Measurements from ENCODE around the gene CCND1.
"Not testable (repeated sequence)": the region's sequence is repeated elsewhere in the genome, so short reads cannot be mapped to it uniquely, and the experiment has no call there.

The CCND1 gene

DNA sequence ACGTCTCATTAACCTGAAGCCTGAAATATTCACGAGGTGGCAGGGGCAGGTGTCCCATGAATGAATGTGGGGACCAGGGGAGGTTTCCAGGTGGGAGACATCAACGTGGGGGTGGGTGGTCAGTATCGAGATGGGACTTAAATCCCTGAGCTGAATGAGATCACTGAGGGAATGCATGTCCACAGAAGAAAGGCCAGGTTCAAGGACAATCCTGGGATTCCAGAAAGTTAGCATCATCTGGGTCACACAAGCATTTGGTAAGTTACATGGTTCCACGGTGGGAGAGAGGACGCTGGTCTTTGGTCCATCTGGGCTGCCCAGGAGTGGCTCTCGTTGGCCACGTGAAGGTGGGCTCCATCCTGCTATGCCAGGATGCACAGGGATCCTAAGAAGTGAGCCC lies 22.7 kb upstream of the CCND1 start:
- DNase-seq (ENCODE audit: low read depth): no peak

GRCh38 chr11:69620683-69621290 lies 20.2 kb upstream of the CCND1 start:
- DNase-seq (ENCODE audit: low read depth): no peak

DNA sequence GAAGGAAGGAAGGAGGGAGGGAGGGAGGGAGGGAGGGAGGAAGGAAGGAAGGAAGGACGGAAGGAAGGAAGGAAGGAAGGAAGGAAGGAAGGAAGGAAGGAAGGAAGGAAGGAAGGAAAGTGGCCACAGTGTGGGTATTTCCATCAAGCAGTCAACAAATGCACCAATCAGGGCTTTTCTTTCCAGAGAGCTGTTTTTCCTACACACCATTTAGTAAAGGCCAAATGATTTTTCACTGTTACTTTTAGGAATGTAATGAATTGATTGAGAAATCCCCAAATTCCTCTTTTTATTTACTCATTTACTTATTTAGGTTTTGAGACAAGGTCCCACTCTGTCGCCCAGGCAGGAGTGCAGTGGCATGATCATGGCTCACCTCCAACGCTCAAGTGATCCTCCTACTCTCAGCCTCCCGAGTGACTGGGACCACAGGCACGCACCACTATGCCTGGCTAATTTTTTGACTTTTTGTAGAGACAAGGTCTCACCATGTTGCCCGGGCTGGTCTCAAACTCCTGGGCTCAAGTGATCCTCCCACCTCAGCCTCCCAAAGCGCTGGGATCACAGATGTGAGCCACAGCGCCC lies 18.8 kb upstream of the CCND1 start:
- DNase-seq (ENCODE audit: low read depth): not testable (repeated sequence)

- no peak for DNase-seq (ENCODE audit: low read depth)
Measured at GRCh38 chr11:69624293-69624692, 16.7 kb upstream of the CCND1 start.

GRCh38 chr11:69625476-69625875 lies 15.5 kb upstream of the CCND1 start:
- no peak for DNase-seq (ENCODE audit: low read depth)

DNA sequence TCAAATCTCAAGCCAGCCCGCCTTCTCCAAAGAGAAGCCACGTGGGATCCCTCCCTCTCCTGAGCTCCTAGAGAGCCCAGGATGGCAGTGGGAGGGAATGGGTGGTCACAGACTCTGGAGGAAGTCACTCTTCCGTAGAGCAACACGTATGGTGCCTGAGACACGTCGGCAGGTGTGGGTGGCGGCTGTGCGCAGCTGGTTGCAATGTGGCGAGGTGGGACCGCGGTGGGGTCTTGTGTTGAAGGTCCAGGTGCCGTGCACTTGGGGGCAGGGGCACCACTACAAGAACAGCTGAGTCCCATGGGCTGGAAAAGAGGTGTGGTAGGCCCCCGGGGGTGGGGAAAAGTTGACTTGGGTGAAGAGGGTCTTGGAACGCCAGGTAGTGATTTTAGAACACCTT lies 13.4 kb upstream of the CCND1 start:
- no peak for DNase-seq (ENCODE audit: low read depth)

DNA sequence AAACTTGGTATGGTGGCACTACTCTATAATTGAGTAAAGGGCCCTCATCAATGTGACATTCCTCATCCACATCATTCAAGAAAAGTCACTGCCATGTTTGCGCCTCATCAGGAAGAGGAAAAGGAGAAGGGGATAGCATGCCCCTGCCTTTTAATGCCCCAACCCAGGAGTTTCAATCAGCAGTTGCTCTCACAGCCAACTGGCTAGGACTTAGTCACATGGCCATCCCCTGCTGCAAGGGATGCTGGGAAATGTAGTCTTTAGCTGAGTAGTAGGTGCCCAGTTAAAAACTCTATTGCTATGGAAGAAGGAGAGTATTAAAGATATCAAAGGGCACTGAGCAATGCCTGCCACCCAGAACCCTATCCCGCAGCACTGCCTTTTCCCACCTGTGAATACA lies 10.9 kb upstream of the CCND1 start:
- DNase-seq (ENCODE audit: low read depth): no peak

- DNase-seq (ENCODE audit: low read depth): no peak
Measured at GRCh38 chr11:69630424-69630823, 10.5 kb upstream of the CCND1 start.

GRCh38 chr11:69632900-69633299 lies 8.1 kb upstream of the CCND1 start:
- no peak for DNase-seq (ENCODE audit: low read depth)

DNA sequence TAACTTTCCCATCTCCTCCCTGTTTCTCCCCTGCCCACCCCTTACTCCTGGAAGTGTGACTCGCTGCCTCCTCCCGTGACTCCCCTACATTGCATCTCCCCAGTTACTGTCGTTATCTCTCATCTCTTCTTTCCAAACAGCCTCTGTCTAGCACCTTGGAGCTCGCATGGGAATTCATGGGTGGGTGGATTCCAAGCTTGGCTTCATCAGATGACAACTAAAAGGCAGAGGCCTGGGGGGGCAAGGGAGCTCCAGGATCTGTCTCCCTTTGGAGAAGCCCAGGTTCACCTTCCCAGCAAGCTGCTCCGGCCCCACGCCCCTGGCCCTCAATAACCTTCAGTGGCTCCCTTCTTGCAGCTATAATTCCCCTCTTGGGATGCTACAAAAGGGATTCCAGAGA lies 6.9 kb upstream of the CCND1 start:
- no peak for DNase-seq (ENCODE audit: low read depth)

DNA sequence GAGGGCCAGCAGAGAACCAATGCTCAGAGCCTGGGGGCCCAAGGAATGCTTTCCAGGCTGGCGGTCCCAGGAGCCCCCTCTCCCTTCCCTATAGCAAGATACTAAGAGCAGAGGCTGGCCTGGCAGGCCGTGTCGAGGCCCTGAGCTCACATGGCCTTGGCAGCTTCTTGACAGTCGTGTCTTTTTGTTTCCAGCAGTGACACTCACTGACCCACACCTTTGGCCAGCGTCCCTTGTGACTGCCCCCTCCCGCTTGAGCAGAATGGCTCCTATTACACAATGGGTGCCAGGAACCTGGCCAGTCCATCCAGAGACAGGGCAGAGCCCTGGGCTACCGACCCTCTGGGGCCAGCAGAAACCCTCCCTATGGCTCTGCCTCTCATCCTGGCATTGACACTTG lies 6.4 kb upstream of the CCND1 start:
- DNase-seq (ENCODE audit: low read depth): no peak

DNA sequence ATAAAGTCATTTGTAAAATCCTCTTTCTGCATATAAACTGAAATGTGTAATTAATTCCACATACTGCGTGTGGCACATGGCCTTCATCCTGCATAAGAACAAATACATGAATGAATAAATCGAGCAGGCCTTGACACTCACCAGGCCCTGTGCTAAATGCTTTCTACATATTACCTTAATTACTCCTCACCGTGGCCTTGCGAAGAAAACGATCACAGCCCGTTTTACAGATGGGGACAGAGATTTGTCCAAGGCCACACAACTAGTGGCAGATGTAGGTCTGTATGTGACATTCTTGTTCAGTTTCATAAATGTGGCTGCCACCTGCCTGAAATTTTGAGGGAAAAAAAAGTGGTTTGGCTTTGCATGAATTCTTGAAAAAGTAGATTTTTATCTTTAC lies 5.8 kb upstream of the CCND1 start:
- no peak for DNase-seq (ENCODE audit: low read depth)

GRCh38 chr11:69635804-69636511 lies 5.0 kb upstream of the CCND1 start:
- DNase-seq (ENCODE audit: low read depth): no peak

GRCh38 chr11:69636512-69637197 lies 4.3 kb upstream of the CCND1 start:
- peak; percentile 89 for DNase-seq (ENCODE audit: low read depth)

GRCh38 chr11:69637198-69637940 lies 3.6 kb upstream of the CCND1 start:
- no peak for DNase-seq (ENCODE audit: low read depth)

- peak; percentile 66 for DNase-seq (ENCODE audit: low read depth)
Measured at GRCh38 chr11:69637941-69638871, 2.8 kb upstream of the CCND1 start.

GRCh38 chr11:69638941-69639681 lies 1.8 kb upstream of the CCND1 start:
- DNase-seq (ENCODE audit: low read depth): peak; percentile 95

DNA sequence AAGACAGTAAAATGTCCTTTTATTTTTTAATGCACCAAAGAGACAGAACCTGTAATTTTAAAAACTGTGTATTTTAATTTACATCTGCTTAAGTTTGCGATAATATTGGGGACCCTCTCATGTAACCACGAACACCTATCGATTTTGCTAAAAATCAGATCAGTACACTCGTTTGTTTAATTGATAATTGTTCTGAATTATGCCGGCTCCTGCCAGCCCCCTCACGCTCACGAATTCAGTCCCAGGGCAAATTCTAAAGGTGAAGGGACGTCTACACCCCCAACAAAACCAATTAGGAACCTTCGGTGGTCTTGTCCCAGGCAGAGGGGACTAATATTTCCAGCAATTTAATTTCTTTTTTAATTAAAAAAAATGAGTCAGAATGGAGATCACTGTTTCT lies 1.1 kb upstream of the CCND1 start:
- DNase-seq (ENCODE audit: low read depth): no peak

DNA sequence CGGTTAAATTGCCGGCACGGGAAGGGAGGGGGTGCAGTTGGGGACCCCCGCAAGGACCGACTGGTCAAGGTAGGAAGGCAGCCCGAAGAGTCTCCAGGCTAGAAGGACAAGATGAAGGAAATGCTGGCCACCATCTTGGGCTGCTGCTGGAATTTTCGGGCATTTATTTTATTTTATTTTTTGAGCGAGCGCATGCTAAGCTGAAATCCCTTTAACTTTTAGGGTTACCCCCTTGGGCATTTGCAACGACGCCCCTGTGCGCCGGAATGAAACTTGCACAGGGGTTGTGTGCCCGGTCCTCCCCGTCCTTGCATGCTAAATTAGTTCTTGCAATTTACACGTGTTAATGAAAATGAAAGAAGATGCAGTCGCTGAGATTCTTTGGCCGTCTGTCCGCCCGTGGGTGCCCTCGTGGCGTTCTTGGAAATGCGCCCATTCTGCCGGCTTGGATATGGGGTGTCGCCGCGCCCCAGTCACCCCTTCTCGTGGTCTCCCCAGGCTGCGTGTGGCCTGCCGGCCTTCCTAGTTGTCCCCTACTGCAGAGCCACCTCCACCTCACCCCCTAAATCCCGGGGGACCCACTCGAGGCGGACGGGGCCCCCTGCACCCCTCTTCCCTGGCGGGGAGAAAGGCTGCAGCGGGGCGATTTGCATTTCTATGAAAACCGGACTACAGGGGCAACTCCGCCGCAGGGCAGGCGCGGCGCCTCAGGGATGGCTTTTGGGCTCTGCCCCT lies 529 bp upstream of the CCND1 start:
- DNase-seq (ENCODE audit: low read depth): peak; percentile 14

All from fibroblast of gingiva (primary cell).